Spleen (tissue), 7 donors: ENCODE results near the gene P2RY11.

Source experiments
- POLR2A ChIP-seq, 3 donors: fragments of 450-650 bp; IDR thresholded peaks; one replicate each; pipeline ENCODE4 v1.5.1; 2017; ENCODE audit warnings: antibody characterized with exemption in 3 of 3, mild to moderate bottlenecking in 1 of 3
- TF ChIP-seq, protein P1 (sequence below), 11 experiments: fragments of 200-600 bp in 7 of 11; fragments of 450-650 bp in 4 of 11; sonication (generic) in 4 of 11; IDR thresholded peaks in 8 of 11; conservative IDR thresholded peaks in 3 of 11; 1 replicate in 7 of 11; 2 replicates in 4 of 11; pipeline versions ENCODE4 v1.4.0 to v1.8.0; 2016 to 2021; ENCODE audit warnings: antibody characterized with exemption in 11 of 11, inconsistent platforms in 4 of 11, mild to moderate bottlenecking in 1 of 11
- donor health status: DM: no; HTN: no; CAD: no; lungs with moderate emphysema.
- donor health status: DM: no; HTN: no; CAD: no.
- donor health status: DM: no; HTN: no; CAD: no.

GRCh38 chr19:10078329-10078728 is 33.2 kb upstream of the P2RY11 start:
- TF ChIP-seq, protein P1, sequence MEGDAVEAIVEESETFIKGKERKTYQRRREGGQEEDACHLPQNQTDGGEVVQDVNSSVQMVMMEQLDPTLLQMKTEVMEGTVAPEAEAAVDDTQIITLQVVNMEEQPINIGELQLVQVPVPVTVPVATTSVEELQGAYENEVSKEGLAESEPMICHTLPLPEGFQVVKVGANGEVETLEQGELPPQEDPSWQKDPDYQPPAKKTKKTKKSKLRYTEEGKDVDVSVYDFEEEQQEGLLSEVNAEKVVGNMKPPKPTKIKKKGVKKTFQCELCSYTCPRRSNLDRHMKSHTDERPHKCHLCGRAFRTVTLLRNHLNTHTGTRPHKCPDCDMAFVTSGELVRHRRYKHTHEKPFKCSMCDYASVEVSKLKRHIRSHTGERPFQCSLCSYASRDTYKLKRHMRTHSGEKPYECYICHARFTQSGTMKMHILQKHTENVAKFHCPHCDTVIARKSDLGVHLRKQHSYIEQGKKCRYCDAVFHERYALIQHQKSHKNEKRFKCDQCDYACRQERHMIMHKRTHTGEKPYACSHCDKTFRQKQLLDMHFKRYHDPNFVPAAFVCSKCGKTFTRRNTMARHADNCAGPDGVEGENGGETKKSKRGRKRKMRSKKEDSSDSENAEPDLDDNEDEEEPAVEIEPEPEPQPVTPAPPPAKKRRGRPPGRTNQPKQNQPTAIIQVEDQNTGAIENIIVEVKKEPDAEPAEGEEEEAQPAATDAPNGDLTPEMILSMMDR (IDR thresholded peaks at IDR 0.05 in 8 of 11, conservative IDR thresholded peaks at IDR 0.05 in 3 of 11) = no peak
- TF ChIP-seq POLR2A (IDR thresholded peaks at IDR 0.05) = no peak
